Kidney (tissue), 14 donors: ENCODE data around the gene METTL23. TPM values are rescaled to one million over a fixed set of nuclear protein-coding genes. Genes with fewer than 3 reads are reported as not detected.
"Not testable (repeated sequence)": the region's sequence is repeated elsewhere in the genome, so short reads cannot be mapped to it uniquely, and the experiment has no call there.

Experiments used
- DNase-seq, 5 donors: peaks; one replicate each; pipeline ENCODE4 v3.0.0-alpha.2; 2013 to 2020
- FAIRE-seq: peaks from 2 replicates; lab custom pipeline; 2012; peaks lifted over from hg19 to GRCh38; lab: Jason Lieb, UNC
- H3K27ac ChIP-seq, 2 donors: one replicate each; pipeline ENCODE4 v1.7.0; 2013; ENCODE audit warnings: low read depth in 2 of 2, low read length in 2 of 2, inconsistent platforms in 1 of 2
- H3K27me3 ChIP-seq: one replicate; pipeline ENCODE4 v1.7.1; 2013; ENCODE audit warnings: low read length, inconsistent platforms; ENCODE audit not compliant: control insufficient read depth, insufficient read depth
- H3K36me3 ChIP-seq, 3 donors: one replicate each; pipeline versions ENCODE4 v1.7.0 to v1.7.1; 2013; ENCODE audit warnings: low read length in 3 of 3, control low read depth in 1 of 3, inconsistent platforms in 1 of 3; ENCODE audit not compliant: insufficient read depth in 3 of 3, control insufficient read depth in 2 of 3
- H3K4me1 ChIP-seq, 3 donors: one replicate each; pipeline versions ENCODE4 v1.7.0 to v1.7.1; 2013; ENCODE audit warnings: low read length in 3 of 3, inconsistent platforms in 1 of 3, low read depth in 1 of 3; ENCODE audit not compliant: control insufficient read depth in 2 of 3, insufficient read depth in 2 of 3
- H3K4me3 ChIP-seq, 3 donors: one replicate each; pipeline versions ENCODE4 v1.7.0 to v1.8.1; 2013; ENCODE audit warnings: low read length in 3 of 3, control low read depth in 1 of 3, inconsistent platforms in 1 of 3
- H3K9ac ChIP-seq, 3 donors: one replicate each; pipeline versions ENCODE4 v1.7.0 to v1.7.1; 2013; ENCODE audit warnings: low read length in 3 of 3, control low read depth in 1 of 3, inconsistent platforms in 1 of 3
- H3K9me3 ChIP-seq, 3 donors: one replicate each; pipeline versions ENCODE4 v1.7.0 to v1.7.1; 2013; ENCODE audit warnings: low read length in 3 of 3, control low read depth in 1 of 3, inconsistent platforms in 1 of 3; ENCODE audit not compliant: control insufficient read depth in 2 of 3, insufficient read depth in 1 of 3
- intact Hi-C: fragments of 100-400 bp; cut with DNase I; formaldehyde crosslinking; loops from one replicate; pipeline ENCODE4 v1.11.1; 2022
- polyA plus RNA-seq: library from polyadenylated mRNA; stranded (reverse); fragments of 350-450 nt; fragmentation: Illumina TruSeq; extraction: RNeasy Lipid Tissue Mini Kit (QIAGEN cat#74804); gene quantifications from one replicate; pipeline ENCODE4 v1.2.3, GENCODE V29; 2014; ENCODE audit warnings: low read depth, low replicate concordance; ENCODE audit not compliant: insufficient read depth
- total RNA-seq: library from RNA; stranded (reverse); fragmentation: NEBNext Ultra II Directional; extraction: Animal tissue kit (Norgen Biotek cat#: 25700); gene quantifications from one replicate; pipeline ENCODE4 v1.2.1, GENCODE V29; 2021
- TF ChIP-seq, protein P1 (sequence below): IDR thresholded peaks from 3 replicates; pipeline ENCODE4 v1.5.1; 2012; ENCODE audit warnings: mild to moderate bottlenecking, moderate library complexity, borderline replicate concordance; ENCODE audit not compliant: insufficient read depth; ENCODE audit errors: extremely low read depth
- donor health status: control.
- donor health status: control.
- donor health status: control.
- donor health status: control.
- donor health status: control.
- donor health status: DM: yes; HTN: yes; CAD: no.
- donor health status: Normal renal cell carcinoma (clear cell type).

Gene METTL23
- total and polyA plus RNA-seq, 2 donors from 2014 or later: 38.2 to 53.0 TPM

- DNase-seq (no peak), FAIRE-seq (no peak)
- no peak overlapping the region for H3K9ac ChIP-seq
- no peak overlapping the region for H3K27ac ChIP-seq
- H3K36me3 ChIP-seq: peaks cover 0 to 60% (median 36%) of the 10 kb centered on the region in 3 donors
- no peaks in the 10 kb centered on the region for H3K27me3 ChIP-seq
- no peak overlapping the region for H3K4me3 ChIP-seq
- peaks cover 3 to 10% (median 7%) of the 10 kb centered on the region in 3 donors for H3K4me1 ChIP-seq
- no peaks in the 10 kb centered on the region for H3K9me3 ChIP-seq
- intact Hi-C loops: no loop called here
- TF ChIP-seq, protein P1, sequence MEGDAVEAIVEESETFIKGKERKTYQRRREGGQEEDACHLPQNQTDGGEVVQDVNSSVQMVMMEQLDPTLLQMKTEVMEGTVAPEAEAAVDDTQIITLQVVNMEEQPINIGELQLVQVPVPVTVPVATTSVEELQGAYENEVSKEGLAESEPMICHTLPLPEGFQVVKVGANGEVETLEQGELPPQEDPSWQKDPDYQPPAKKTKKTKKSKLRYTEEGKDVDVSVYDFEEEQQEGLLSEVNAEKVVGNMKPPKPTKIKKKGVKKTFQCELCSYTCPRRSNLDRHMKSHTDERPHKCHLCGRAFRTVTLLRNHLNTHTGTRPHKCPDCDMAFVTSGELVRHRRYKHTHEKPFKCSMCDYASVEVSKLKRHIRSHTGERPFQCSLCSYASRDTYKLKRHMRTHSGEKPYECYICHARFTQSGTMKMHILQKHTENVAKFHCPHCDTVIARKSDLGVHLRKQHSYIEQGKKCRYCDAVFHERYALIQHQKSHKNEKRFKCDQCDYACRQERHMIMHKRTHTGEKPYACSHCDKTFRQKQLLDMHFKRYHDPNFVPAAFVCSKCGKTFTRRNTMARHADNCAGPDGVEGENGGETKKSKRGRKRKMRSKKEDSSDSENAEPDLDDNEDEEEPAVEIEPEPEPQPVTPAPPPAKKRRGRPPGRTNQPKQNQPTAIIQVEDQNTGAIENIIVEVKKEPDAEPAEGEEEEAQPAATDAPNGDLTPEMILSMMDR: no peak
Observed at GRCh38 chr17:76721463-76721862, 5.2 kb upstream of the METTL23 start.

- intact Hi-C loops: no loop called here
- peaks cover 3 to 11% (median 7%) of the 10 kb centered on the region in 3 donors for H3K4me1 ChIP-seq
- no peaks in the 10 kb centered on the region for H3K9me3 ChIP-seq
- peaks cover 0 to 52% (median 36%) of the 10 kb centered on the region in 3 donors for H3K36me3 ChIP-seq
- H3K27ac ChIP-seq: no peak overlapping the region
- H3K9ac ChIP-seq: no peak overlapping the region
- no peak for FAIRE-seq
- no peak overlapping the region for H3K4me3 ChIP-seq
- no peaks in the 10 kb centered on the region for H3K27me3 ChIP-seq
- TF ChIP-seq, protein P1: no peak
- no peak for DNase-seq
Observed at GRCh38 chr17:76722279-76722678, 4.4 kb upstream of the METTL23 start.

- FAIRE-seq, H3K9me3 ChIP-seq, H3K27ac ChIP-seq, H3K9ac ChIP-seq, H3K27me3 ChIP-seq, H3K4me3 ChIP-seq, DNase-seq, intact Hi-C loops: not testable (repeated sequence)
- Histone ChIP-seq H3K36me3 (peaks cover 0 to 50% (median 36%) of the 10 kb centered on the region in 3 donors), H3K4me1 (peaks cover 3 to 15% (median 8%) of the 10 kb centered on the region in 3 donors)
Observed at GRCh38 chr17:76722977-76723376, 3.7 kb upstream of the METTL23 start.

- DNase-seq (no peak), FAIRE-seq (no peak)
- peaks cover 0 to 42% (median 30%) of the 10 kb centered on the region in 3 donors for H3K36me3 ChIP-seq
- H3K4me3 ChIP-seq: no peak overlapping the region
- H3K9ac ChIP-seq: no peak overlapping the region
- H3K9me3 ChIP-seq: no peaks in the 10 kb centered on the region
- H3K27ac ChIP-seq: no peak overlapping the region
- no peaks in the 10 kb centered on the region for H3K27me3 ChIP-seq
- TF ChIP-seq, protein P1: no peak
- intact Hi-C loops: no loop called here
- H3K4me1 ChIP-seq: peaks cover 3 to 15% (median 10%) of the 10 kb centered on the region in 3 donors
Observed at GRCh38 chr17:76723812-76724211, 2.8 kb upstream of the METTL23 start.
